NCI-H345 (cell line): ENCODE results near the gene TNFRSF11A.

ENCODE experiments used
- DNase-seq: peaks from one replicate; lab custom pipeline; 2025; lab: John Stamatoyannopoulos, UW

TNFRSF11A gene

DNA sequence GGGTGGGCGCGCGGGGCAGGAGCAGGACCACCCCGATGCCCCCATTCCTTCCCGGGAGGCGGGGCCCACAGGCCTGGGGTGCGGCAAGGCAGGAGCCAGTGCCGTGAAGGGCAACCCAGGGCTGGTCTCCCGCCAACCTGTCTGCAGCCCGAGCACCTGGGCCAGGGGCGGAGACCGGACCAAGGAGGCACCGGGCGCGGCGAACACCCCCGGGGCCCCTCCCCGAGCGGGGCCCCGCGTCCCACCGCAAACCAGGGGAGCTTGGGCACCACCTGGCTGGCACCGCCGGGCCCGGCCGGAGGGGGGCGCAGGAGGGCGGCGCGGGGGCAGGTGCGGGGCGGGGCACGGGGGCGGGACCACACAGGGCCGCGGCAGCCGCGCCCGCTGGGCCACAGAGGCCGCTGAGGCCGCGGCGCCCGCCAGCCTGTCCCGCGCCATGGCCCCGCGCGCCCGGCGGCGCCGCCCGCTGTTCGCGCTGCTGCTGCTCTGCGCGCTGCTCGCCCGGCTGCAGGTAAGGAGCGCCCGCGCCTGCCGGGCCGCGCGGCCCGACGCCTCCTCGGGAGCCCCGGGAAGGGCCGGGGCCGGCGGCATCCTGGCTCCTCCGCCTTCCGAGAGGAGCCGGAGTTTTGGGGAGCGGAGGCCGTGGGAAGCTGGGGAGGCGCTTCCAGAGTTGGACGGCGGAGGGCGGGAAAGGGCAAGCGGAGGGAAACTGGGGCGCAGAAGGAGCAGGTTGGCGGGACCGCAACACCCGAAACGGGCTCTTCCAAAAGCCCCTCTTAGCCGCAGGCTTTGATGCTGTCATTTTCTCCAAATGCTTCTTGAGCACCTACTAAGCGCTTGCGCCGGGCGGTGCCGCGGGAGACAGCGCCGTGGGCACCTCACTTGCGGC is at the start of gene TNFRSF11A:
TSS of gene TNFRSF11A (plus strand) at position 394 of the 889 bp plus-strand sequence. CDS start at position 437, 43 bp downstream.
- peak; percentile 77 for DNase-seq

DNA sequence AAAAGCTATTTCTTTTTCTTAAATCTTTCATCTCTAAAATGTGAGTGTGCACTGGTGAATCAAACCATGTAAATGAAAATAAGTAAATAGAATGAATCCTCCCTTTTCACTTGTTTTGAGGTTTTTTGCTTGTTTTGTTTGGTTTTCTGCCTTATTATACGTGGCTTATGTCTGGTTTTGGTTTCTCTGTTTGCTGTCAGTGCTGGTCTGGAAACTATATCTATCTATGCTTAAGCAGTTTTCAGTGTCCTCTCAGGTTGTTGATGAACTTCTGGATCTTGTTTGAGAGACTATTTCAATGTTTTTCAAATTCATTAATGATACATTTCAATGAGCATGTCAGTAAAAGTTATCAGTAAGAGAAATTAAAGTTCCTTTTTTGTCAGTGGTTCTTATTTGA is 48.1 kb upstream of the TNFRSF11A start:
- no peak for DNase-seq

DNA sequence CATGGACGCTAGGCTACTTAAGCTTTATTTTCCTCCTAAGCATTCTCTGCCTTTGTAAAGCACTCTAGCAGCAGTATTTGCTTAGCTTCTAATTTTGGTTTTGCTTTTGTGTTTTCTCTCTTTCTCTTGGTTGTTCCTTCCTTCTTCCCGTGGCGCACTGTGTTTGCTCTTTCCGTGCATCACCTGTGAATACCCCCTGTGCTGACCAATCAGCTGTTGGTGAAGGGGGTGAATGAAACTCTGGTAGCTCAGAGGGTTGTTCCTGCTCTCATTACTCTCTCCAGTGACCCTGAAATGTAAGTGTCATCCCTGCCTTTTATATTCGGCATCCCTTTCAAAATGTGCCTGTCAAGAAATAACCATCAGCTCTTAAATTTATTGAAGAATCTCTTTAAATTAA is 45.5 kb upstream of the TNFRSF11A start:
- DNase-seq, result peak; percentile 93

DNA sequence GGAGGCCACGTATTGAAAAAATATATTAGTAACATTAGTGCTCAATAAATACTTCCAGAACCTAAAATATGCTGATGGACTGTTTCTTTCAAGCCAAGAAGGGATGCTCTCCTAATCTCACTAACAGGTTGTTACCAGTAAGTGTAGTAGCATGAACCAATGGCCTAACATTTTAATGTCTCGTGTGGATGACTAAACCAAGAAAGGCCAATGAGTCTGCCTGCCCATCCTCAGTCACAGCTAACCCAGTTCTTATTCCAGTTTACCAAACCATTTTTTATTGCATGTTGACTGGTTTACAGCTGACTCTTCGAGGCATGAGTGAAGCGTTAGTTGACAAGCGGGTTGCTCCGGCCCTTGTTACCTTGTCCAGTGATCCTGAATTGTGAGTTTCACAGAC is 45.1 kb upstream of the TNFRSF11A start:
- DNase-seq, result no peak

DNA sequence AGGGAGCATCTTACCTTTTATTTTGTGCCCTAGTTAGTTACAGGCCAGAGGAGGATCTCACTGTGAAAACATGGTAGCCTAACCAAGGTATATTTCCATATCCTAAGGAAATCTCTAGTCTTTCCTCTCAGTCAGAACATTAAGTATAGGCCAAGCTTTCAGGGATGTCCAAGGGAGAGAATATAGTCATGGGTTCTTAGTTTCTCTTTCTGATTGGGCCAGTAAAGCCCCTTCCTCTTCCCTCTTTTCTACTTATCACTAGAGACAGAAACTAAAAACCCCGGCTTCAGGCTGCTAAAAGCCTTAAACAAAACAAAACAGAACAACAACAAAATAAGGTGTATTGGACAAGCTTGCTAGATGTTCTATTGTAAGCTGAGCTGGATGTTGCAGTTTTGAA is 44.3 kb upstream of the TNFRSF11A start:
- DNase-seq, result no peak

DNA sequence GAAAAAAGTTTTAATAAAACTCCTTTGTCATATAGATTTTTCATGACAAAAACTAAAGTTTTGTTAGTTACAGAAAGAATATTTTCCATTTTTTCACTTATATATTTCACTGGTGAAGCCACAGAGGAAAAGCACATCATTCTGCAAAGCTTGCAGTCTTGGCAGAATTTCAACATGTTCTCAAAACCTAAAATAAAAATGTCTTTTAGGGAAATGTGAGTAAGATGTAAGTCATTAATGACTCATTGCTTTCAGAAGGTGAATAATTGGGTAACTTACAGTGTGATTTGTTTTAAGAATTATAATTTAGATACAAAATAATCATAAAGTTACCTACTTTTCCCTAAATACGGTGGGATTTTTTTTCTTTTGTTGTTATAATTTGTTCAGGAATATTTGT is 43.4 kb upstream of the TNFRSF11A start:
- no peak for DNase-seq

DNA sequence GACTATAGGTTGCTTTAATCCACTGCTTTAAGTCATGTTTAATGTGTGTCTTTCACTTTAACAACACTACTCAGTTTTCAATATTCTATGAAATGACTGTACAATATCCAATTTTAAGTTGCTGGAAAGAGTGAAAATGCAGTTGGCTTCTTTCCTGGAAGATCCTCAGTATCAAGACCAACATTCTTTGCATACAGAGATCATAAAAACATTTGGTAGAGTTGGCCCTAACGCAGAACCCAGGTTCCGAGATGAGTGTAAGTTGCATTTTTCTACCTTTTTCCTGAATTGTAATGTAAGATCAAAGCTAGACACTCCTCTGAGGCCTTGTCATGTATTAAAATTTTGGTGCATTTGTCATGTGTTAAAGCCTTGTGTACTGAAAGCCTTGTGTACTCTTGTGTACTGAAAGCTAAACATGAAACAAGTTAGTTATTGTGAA is 42.9 kb upstream of the TNFRSF11A start:
- no peak for DNase-seq

DNA sequence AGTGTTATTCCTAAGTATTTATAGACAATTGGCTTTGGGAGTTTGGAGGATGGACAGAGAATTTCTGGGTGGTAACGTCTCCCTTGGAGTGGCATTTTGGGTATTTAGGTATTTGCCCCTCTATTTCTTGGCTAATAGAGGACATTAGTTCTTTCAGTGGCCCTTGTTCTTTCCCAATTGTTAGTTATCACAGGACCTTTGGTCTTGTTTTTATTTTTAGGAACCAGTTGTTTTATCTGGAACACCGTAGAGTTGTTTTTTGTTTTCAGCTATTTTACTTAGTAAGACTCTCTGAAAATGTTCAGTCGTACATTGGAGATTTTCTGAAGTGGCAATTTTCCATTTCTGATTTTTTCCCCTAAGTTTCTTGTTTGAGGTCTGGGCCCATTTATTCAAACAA is 40.5 kb upstream of the TNFRSF11A start:
- no peak for DNase-seq

DNA sequence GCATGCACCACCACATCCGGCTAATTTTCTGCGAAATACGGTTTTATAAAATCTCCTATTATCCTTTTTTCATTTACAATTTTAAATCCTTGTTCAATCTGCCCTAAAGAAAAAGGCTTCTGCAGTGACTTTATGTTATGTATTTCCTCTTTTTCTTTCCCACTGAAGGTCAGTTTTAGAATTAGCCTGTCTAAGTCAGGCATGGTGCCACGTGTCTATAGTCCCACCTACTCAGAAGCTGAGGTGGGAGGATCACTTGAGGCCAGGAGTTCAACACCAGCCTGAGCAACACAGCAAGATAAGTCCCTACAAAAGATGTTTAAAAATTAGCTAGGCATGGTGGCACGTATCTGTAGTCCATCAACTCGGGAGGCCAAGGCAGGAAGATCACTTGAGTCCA is 39.8 kb upstream of the TNFRSF11A start:
- no peak for DNase-seq

DNA sequence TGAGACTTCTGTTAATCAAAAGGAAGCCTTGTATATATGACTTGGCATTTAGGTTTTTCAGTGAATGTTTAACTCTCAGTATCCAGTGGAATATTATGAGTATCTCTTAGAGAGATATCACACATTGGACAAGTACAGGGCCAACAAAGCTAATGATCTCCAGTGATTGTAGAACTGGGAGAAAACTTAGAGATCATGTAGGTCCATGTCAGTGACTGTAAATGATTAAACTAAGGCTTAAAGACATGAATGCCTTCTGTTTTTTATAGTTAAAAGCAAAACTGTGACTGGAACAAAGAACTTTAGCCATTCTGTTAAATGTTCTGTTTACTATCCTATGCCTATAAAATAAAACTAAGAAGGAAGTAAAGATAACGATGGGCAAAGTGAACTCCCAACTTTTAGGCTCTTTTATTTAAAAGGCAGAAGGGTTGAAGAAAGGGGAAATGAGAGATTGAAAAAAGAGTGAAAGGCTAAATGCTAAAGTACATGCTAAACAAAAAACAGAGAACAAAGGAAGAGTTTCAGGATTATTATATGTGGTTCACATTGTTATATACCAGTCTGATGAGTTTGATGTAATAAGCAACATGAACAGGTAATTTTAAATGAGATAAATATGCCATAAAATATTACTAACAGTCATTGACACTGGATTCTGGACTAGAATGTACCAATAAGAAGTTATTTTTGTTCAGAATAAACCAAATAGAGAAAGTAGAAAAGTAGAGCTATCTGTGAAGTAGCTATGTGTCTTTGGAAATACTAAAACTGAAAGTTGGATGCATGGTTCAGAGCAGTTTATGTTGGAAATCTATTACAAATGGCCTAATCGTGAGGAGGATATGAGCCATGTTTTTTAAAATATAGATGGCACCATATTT is 37.1 kb upstream of the TNFRSF11A start:
- no peak for DNase-seq

DNA sequence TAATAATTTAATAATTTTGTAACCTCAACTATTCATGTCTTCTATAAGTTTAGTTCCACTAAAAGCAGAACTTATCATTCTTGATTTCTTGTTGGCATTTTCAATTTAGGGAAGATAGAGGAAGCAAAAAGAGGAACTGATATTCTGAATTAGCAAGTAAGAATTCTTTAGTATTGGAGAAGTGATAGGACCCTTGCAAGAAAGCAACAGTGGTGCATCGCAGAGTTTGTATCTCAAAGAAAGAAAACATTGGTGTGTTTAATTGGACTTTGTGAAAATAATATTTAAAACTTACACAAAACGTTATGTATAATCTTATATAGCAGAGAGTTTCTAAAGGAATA is 36.5 kb upstream of the TNFRSF11A start:
- DNase-seq, result no peak

DNA sequence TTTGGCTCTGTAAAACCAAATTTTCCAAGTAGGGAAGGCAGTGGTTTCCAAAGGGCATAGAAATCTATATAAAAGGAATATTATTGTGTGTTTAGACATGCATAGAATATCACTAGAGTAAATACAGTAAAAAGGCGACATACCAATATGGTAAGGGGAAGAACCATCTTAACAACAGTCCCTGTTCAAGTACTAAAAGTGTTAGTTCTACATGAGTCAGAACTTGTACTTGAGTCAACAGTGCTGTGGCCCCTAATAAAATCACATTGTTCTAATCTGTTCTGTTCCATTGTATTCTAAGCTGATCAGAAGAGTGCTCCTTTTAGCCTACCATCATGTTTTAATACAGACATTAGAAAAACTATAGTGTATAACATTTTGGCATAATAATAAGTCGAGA is 36.1 kb upstream of the TNFRSF11A start:
- DNase-seq, result no peak

DNA sequence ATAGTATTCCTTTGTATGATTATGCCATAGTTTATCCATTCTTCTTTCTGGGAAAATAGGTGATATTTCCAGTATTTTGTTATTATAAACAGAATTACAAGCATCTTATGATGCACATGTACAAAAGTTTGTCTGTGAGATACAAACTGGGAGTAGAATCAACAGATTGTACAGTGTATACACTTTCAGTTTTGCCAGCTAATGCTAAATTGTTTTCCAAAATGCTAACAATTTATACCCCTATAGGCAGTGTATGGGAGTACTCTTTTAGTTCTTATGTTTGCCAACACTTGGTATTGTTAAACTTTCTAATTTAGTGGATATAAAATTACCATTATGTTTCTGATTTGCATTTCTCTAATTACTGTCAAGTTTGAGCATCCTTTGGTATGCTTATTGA is 31.0 kb upstream of the TNFRSF11A start:
- no peak for DNase-seq

DNA sequence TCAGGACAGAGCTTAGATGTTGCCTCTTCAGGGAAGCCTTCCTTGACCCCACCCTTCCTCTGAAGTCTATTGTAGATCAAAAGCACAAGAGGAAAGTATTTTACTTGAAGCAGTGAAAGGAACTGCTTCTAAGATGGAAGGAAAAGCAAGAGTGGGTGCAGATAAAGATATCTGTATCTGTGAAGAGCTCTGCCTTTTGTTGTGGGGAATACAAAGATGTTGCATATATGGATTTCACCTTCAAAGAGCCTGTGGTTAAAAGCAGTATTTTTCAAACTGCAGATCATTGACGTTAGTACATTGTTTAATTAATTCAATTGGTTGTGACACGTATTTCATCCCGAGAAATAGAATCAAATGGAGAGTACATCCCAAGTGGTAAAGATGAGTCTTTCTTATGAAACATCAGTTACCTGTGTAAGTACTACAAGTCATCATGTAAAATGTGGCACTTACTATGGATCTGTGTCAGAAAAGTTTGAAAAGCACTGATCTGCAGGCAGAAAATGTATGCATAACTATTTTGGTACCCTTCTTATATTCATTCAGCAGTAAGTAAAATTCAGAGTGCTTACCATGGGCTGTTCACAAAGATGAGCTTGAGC is 24.6 kb upstream of the TNFRSF11A start:
- no peak for DNase-seq

DNA sequence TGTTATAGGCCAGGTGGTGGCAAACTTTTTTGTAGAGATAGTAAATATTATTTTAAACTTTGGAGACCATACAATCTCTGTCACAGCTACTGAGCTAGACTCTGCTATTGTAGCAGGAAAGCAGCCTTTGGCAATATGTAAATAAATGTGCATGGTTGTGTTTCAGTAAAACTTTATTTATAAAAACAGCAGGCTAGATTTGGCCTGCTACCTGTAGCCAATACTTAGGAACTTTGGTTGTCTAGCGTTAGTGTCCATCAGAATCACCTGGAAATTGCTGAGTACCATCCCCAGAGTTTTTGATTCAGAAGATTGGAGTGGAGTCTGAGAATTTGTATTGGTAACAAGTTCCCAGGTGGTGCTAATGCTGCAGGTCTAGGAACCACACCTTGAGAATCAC is 23.8 kb upstream of the TNFRSF11A start:
- DNase-seq, result no peak

DNA sequence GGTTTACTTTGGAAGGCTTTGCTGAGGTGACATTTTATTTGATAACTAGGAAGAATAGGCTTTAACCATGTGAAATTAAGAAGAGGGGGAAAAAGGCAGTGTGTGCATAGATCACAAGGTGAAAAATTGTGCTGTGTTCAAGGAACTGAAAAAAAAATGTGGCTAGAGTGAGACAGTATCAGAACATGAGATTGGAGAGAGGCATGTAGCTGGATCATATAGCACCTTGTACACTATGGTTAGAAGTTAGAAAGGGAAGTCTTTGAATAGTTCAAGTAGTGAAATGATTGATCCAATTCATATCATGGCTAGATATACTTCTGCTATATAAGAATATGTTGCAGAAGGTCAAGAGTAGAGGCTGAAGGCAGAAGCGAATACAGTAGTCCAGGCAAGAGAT is 12.3 kb upstream of the TNFRSF11A start:
- no peak for DNase-seq

DNA sequence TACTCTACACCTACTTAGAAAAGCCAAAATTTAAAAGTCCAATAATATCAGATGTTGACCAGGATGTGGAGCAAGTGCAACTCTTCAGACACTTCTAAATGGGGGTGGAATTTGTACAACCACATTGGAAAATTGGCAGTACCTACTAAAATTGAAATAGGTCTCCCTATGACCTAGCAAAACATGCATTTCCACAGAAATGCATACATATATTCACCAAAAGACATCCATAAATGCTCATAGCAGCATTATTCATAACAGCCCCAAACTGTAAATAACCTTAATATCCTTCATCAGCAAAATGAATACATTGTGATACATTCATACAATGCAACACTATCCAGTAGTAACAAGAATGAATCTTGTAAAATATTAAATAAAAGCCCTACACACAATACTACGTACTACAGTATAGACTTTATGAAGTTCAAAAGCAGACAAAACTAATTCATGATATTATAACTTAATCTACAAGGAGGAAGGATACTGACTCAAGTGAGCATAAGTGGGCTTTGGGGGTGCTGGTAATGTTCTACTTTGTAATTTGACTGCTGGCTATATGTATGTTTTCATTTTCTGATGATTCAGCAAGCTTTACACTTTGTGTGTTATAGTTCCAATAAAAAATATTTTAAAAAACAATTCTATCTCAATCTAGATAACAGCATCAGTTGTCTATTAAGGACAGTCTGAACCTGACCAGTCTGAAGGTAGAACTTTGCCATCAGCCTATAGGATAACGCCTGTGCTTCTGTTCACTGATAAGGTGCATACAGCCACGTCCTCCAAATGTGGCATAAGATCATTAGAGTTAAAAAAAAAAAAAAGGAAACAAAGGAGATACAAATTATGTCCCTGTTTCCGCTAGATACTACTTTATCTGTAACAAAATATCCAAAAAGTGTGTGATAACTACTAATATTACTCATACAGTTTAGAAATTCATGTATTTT is 6.6 kb upstream of the TNFRSF11A start:
- DNase-seq, result no peak

DNA sequence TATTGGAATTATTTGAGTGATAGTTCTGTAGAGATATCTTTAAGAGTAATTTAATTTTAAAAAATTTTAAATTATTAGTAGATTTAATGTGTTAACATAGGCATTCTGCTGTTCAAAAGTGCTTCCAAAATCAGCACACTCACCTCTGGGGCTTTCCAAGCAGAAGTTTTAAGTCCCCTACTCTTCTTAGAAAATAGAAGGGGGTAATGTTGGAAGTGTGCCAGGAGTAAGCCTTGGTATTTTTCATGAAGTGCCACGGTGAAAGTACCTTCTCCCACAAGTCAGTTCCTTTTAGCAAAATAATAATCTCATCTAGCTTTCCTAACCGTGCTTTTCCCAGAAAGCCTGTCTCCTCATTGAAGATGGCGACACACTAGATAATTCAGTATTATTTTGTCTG is 3.9 kb upstream of the TNFRSF11A start:
- no peak for DNase-seq

DNA sequence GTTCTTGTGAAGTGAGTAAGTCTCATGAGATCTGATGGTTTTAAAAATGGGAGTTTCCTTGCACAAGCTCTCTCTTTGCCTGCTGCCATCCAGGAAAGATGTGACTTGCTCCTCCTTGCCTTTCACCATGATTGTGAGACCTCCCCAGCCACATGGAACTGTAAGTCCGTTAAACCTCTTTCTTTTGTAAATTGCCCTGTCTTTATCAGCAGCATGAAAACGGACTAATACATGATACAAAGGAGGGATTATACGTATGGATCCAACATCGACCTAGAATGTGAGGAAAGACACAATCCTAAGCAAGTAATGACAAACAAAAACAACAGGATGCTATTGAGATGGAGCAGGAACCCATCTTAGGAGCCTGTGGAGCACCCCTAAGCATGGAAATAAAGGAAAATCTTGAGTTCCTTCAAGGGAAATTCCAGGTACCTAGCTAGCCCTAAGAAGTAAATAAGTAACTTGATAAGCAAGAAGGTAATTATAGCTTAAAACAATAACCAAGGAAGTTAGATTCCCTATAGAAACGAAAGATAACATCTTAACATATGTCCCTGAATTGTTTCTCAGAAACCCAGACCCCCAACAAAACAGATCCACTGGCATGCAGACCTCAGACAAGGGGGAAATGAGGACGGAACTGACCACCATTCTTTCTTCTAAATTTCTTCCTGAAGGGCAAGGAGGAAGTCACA is 1.5 kb upstream of the TNFRSF11A start:
- DNase-seq, result no peak

DNA sequence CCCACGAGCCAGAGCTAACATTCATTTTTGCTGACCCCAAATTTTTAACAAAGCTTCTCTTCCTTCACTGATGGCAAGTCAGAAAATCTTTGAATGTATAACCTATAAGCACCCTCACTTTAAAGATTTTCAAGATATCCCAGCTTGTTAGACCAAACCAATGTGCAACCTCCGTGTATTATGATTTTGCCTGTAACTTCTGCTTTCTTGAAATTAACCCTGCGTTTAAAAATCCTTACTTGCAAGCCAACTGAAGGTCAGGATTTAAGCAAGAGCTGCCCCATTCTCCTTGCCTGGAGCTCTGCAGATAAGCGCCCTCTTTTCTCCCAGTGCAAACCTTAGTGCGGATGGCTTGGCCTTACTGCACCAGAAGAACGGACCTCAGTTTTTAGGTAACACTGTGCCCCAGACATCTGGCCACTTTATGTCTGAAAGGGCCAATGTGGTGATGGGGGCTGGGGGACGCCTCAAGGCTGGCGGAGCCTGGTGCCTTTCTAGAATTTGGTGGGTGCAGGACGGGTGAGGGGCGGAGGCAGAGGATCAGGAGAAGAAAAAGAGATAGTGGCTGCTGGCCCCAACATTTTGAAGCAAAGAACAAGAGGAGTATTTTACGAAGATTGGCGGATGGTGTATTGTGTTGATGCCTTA is 805 bp upstream of the TNFRSF11A start:
- DNase-seq, result no peak
